Measurements from ENCODE around the gene TBR1. TPM values are rescaled to one million over a fixed set of nuclear protein-coding genes. Genes with fewer than 3 reads are reported as not detected.

Gene TBR1
- polyA plus RNA-seq, 1 of the 3 experiments (the other 2 are of a cell fraction): not detected

DNA sequence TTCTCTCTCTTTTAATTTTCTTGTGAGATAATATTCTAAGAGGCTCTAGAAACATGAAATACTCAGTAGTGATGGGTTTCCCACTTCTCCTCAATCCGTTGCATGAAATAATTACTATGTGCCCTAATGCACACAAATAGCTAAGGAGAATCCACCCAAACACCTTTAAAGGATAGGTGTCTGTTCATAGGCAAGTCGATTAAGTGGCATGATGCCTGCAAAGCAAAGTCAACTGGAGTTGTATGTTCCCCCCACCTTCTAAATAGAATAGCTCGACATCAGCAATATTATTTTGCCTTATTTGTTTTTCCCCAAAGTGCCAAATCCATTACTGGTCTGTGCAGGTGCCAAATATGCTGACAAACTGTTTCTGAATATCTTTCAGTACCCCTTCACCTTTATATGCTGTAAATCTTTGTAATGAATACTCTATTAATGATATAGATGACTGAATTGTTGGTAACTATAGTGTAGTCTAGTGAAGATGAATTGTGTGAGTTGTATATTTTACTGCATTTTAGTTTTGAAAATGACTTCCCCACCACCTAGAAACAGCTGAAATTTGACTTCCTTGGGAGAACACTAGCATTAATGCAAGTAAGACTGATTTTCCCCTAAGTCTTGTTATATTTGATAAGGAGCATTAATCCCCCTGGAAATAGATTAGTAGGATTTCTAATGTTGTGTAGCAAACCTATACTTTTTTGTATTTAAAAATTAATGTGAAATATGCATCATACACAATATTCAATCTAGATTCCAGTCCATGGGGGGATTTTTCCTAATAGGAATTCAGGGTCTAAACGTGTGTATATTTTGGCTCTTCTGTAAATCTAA lies 9.0 kb downstream of the TBR1 start (continued):
- no peak for TF ChIP-seq REST (IDR thresholded peaks at IDR 0.05; ENCODE audit: low read depth, low read length)
- TF ChIP-seq USF1 (IDR thresholded peaks at IDR 0.05; ENCODE audit: borderline replicate concordance, low read depth): no peak
- TF ChIP-seq TAF1 (IDR thresholded peaks at IDR 0.05; ENCODE audit: borderline replicate concordance, low read depth, low read length): no peak
- TF ChIP-seq, protein P1, sequence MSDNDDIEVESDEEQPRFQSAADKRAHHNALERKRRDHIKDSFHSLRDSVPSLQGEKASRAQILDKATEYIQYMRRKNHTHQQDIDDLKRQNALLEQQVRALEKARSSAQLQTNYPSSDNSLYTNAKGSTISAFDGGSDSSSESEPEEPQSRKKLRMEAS (IDR thresholded peaks at IDR 0.05; ENCODE audit: low read depth): no peak
- TF ChIP-seq FOSL2 (IDR thresholded peaks at IDR 0.05; ENCODE audit: borderline replicate concordance, low read depth): no peak
- TF ChIP-seq FOXJ3 (CRISPR knock-in tag; IDR thresholded peaks at IDR 0.05): no peak

DNA sequence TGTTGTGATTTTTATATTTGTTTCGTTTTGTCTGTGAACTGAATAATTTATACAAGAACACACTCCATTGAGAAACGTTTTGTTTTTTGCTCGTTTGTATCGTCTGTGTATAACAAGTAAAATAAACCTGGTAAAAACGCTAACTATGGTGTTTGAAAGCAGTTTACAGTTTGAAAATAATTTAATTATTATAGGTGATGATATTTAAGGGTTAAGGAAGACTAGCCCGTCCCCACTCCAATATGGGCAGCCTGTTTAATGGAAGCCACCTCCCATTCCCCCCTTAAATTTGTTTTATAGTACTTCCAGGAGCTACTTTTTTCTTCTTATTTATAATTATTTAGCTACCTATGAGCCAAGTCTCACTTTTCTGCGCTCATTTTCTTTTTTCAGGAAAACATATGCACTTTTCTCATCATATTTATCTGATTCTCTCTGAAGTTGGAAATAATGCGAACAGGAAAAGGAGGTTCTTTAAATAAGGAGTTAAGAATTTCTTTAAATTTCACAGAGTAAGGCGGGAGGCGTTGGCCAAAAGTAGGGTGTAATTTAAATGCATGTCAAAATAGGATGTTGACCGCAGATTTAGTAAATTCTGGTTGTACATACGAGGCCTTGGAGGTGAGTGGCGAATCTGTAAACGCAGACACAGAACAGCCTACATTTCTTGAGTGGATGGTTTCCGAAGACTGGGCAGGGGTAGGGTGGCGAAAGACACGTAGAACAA lies 9.8 kb downstream of the TBR1 start:
- no peak overlapping the region for H3K9ac ChIP-seq
- POLR2A ChIA-PET: no interaction called here
- peaks cover 0 to 6% of the 10 kb centered on the region in 2 experiments; a peak in 1 of 4 replicates for H3K4me1 ChIP-seq (ENCODE audit: control insufficient read depth in 1 of 2, insufficient read depth in 2 of 2, low read depth in 1 of 2, low read length in 1 of 2)
- H3K4me3 ChIP-seq (ENCODE audit: low read depth in 2 of 2, low read length in 1 of 2): no peak overlapping the region
- DNase-seq: no peak
- CTCF ChIA-PET: interaction anchor here (0.7 to 2.5 kb wide), 4 partner anchors 9 to 14 kb away, joined by 3 to 6 read pairs (median 4); no protein-coding TSS in a partner anchor
- no peak overlapping the region for H3K4me2 ChIP-seq
- H3F3A ChIP-seq (replicated peaks; ENCODE audit: insufficient read depth): no peaks in the 10 kb centered on the region
- no peak overlapping the region for H2AFZ ChIP-seq (ENCODE audit: low read depth)
- H3K79me2 ChIP-seq (ENCODE audit: insufficient read depth): no peaks in the 10 kb centered on the region
- no peak overlapping the region for H3K27ac ChIP-seq (ENCODE audit: low read depth in 2 of 2, low read length in 1 of 2)
- H3K27me3 ChIP-seq (ENCODE audit: insufficient read depth): peaks cover 44% of the 10 kb centered on the region; the same call in 1 of the 2 replicates
- H4K20me1 ChIP-seq (ENCODE audit: insufficient read depth): no peaks in the 10 kb centered on the region
- H3K9me3 ChIP-seq: no peaks in the 10 kb centered on the region
- H3K36me3 ChIP-seq (replicated peaks in 1 of 2; ENCODE audit: control insufficient read depth in 1 of 2, insufficient read depth in 2 of 2, low read length in 1 of 2): no peaks in the 10 kb centered on the region
- WGBS (ENCODE audit: low lambda C conversion rate): 51% methylated on average over 17 of the region's 17 CpGs
- H3K9me2 ChIP-seq: no peaks in the 10 kb centered on the region
- no peak for TF ChIP-seq GATA2 (CRISPR knock-in tag; IDR thresholded peaks at IDR 0.05)
- no peak for TF ChIP-seq SIN3A (IDR thresholded peaks at IDR 0.05; ENCODE audit: borderline replicate concordance, low read depth, low read length)
- no peak for TF ChIP-seq GABPA (IDR thresholded peaks at IDR 0.05; ENCODE audit: low read depth)
- no peak for TF ChIP-seq YY1 (IDR thresholded peaks at IDR 0.05; ENCODE audit: low read depth)
- TF ChIP-seq JUND (IDR thresholded peaks at IDR 0.05): no peak
- TF ChIP-seq RAD21 (IDR thresholded peaks at IDR 0.05; ENCODE audit: low read length): no peak
- TF ChIP-seq TAF1 (IDR thresholded peaks at IDR 0.05; ENCODE audit: borderline replicate concordance, low read depth, low read length): no peak
- no peak for TF ChIP-seq ELF1 (IDR thresholded peaks at IDR 0.05)
- TF ChIP-seq, protein P2, sequence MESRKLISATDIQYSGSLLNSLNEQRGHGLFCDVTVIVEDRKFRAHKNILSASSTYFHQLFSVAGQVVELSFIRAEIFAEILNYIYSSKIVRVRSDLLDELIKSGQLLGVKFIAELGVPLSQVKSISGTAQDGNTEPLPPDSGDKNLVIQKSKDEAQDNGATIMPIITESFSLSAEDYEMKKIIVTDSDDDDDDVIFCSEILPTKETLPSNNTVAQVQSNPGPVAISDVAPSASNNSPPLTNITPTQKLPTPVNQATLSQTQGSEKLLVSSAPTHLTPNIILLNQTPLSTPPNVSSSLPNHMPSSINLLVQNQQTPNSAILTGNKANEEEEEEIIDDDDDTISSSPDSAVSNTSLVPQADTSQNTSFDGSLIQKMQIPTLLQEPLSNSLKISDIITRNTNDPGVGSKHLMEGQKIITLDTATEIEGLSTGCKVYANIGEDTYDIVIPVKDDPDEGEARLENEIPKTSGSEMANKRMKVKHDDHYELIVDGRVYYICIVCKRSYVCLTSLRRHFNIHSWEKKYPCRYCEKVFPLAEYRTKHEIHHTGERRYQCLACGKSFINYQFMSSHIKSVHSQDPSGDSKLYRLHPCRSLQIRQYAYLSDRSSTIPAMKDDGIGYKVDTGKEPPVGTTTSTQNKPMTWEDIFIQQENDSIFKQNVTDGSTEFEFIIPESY (IDR thresholded peaks at IDR 0.05; ENCODE audit: borderline replicate concordance, low read depth): no peak
- TF ChIP-seq, protein P3, sequence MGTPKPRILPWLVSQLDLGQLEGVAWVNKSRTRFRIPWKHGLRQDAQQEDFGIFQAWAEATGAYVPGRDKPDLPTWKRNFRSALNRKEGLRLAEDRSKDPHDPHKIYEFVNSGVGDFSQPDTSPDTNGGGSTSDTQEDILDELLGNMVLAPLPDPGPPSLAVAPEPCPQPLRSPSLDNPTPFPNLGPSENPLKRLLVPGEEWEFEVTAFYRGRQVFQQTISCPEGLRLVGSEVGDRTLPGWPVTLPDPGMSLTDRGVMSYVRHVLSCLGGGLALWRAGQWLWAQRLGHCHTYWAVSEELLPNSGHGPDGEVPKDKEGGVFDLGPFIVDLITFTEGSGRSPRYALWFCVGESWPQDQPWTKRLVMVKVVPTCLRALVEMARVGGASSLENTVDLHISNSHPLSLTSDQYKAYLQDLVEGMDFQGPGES (IDR thresholded peaks at IDR 0.05; ENCODE audit: low read depth, low read length): no peak
- no peak for TF ChIP-seq RCOR1 (IDR thresholded peaks at IDR 0.05; ENCODE audit: low read length)
- TF ChIP-seq MEF2A (IDR thresholded peaks at IDR 0.05; ENCODE audit: borderline replicate concordance, low read depth): no peak
- no peak for TF ChIP-seq NRF1 (IDR thresholded peaks at IDR 0.05; ENCODE audit: low read depth, low read length)
- no peak for TF ChIP-seq NFIC (IDR thresholded peaks at IDR 0.05; ENCODE audit: borderline replicate concordance)
- no peak for TF ChIP-seq CTCF (IDR thresholded peaks at IDR 0.05)
